Measurements from ENCODE around the gene PTGFRN. TPM values are rescaled to one million over a fixed set of nuclear protein-coding genes. Genes with fewer than 3 reads are reported as not detected.

PTGFRN gene
- total RNA-seq, 4 donors from 2014 or later = 64.5 to 92.0 (median 83.9) TPM

DNA sequence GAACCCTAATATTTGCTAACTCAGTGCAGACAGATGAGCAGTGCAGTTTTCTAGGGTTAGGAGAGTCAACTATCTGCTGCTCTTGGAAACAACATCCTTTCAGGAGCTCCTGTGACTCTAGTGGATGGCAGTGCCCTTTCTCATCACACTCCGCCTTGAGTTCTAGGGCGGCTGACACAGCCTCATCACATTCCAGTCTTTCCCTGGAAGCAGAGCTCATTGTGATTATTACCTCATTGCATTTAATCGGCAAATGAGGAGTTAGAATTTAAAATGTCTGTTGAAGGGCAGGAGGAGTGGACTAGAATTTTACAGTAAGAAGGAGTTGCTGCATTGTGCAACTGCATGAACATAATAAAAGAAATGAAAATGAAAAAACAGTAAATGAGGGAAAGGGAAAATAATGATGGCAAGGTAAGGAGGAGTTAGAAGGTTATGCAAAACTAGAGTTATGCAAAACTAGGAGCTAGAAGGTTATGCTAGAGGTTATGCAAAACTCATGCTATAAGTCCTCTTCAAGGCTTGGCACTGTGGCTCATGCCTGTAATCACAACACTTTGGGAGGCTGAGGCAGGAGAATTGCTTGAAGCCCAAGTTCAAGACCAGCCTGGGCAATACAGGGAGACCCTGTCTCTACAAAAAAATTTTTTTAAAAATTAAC, 6.9 kb upstream of the PTGFRN start:
- TF ChIP-seq POLR2AphosphoS5 (IDR thresholded peaks at IDR 0.05) (no peak), POLR2A (IDR thresholded peaks at IDR 0.05) (no peak), EP300 (IDR thresholded peaks at IDR 0.05) (no peak)
- TF ChIP-seq, protein P1, sequence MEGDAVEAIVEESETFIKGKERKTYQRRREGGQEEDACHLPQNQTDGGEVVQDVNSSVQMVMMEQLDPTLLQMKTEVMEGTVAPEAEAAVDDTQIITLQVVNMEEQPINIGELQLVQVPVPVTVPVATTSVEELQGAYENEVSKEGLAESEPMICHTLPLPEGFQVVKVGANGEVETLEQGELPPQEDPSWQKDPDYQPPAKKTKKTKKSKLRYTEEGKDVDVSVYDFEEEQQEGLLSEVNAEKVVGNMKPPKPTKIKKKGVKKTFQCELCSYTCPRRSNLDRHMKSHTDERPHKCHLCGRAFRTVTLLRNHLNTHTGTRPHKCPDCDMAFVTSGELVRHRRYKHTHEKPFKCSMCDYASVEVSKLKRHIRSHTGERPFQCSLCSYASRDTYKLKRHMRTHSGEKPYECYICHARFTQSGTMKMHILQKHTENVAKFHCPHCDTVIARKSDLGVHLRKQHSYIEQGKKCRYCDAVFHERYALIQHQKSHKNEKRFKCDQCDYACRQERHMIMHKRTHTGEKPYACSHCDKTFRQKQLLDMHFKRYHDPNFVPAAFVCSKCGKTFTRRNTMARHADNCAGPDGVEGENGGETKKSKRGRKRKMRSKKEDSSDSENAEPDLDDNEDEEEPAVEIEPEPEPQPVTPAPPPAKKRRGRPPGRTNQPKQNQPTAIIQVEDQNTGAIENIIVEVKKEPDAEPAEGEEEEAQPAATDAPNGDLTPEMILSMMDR (IDR thresholded peaks at IDR 0.05) = no peak
- H3K27me3 ChIP-seq = no peaks in the 10 kb centered on the region
- 59% methylated on average over 3 of the region's 3 CpGs for WGBS
- H3K4me1 ChIP-seq = peaks cover 3% of the 10 kb centered on the region
- DNase-seq (ENCODE audit: low spot score in 2 of 2) = peak in 1 of 2 donors; percentile 3
- H3K9me3 ChIP-seq = no peaks in the 10 kb centered on the region
- no peak overlapping the region for H3K4me3 ChIP-seq
- H3K36me3 ChIP-seq = no peaks in the 10 kb centered on the region
- H3K27ac ChIP-seq = no peak overlapping the region

DNA sequence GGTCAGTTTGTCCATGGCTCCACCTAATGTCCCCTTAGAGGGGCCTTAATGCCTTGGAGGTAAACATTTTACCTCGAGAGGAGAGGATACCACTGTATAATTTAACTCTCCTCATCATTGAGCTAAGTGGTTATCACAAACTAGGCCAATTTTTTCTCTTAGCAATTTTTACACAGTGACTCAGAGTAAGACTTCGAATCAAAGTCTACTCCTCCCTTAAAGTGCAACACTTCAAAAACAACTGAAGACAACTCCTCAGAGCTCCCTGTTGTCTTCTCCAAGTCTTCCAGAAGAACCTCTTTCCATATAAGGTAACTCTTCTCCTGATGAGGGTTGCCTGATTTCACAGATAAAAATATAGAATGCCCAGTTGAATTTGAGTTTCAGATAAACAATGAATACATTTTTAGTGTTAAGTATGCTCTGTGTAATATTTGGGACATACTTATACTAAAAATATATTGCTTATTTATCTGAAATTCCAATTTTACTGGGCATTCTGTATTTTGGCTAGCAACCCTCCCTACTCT, 4.9 kb upstream of the PTGFRN start:
- DNase-seq (ENCODE audit: low spot score in 2 of 2) = no peak
- Histone ChIP-seq H3K27me3 (no peaks in the 10 kb centered on the region), H3K27ac (no peak overlapping the region), H3K36me3 (no peaks in the 10 kb centered on the region), H3K9me3 (no peaks in the 10 kb centered on the region), H3K4me1 (peaks cover 14% of the 10 kb centered on the region), H3K4me3 (no peak overlapping the region)
- 24% methylated on average over 2 of the region's 2 CpGs for WGBS
- TF ChIP-seq POLR2AphosphoS5 (IDR thresholded peaks at IDR 0.05) (no peak), POLR2A (IDR thresholded peaks at IDR 0.05) (no peak)

DNA sequence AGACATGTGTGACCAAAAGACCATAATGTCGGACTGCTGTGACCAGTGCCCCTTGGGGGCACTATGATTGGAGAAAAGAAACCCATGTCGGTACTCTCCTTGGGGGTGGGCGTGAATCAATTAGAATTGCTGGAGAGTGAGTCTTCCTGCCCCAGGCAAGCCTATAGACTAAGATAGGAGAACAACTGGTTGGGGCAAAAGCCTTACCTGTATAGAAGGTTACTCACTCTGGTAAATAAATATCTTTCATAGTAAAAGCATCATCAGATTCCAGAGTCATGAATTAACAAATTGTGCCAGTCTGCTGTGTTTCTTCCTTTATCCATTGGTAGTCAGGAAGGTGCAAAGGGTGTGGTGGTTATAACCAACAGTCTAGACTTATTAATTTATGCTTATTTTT, 2.9 kb upstream of the PTGFRN start:
- 61% methylated on average over 3 of the region's 3 CpGs for WGBS
- no peaks in the 10 kb centered on the region for H3K36me3 ChIP-seq
- no peak overlapping the region for H3K27ac ChIP-seq

DNA sequence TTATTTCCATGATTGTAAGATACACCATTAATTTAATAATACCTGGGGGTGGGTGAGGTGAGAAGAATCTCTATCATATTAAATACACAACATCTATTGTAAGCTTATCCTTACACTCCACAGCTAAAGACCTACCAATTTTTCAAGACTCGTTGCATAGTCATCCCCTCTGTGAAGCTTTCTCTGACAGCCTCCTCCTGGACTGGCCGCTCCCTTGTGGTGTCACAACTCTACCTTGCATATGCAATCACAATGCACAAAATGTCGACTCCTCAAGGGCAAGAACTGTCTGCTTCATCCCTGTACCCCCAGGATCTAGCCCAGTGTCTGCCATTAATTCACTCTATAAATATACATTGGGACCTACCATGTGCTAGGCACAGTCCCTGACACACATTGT, 2.4 kb upstream of the PTGFRN start:
- 86% methylated on average over 3 of the region's 3 CpGs for WGBS
- DNase-seq (ENCODE audit: low spot score in 2 of 2) = peak; percentile 17 to 18
- Histone ChIP-seq H3K9me3 (no peaks in the 10 kb centered on the region), H3K27ac (no peak overlapping the region), H3K4me3 (no peak overlapping the region), H3K4me1 (peaks cover 32% of the 10 kb centered on the region), H3K36me3 (no peaks in the 10 kb centered on the region), H3K27me3 (no peaks in the 10 kb centered on the region)
- TF ChIP-seq POLR2A (IDR thresholded peaks at IDR 0.05) (no peak), EP300 (IDR thresholded peaks at IDR 0.05) (no peak), POLR2AphosphoS5 (IDR thresholded peaks at IDR 0.05) (no peak)
- TF ChIP-seq, protein P1 (IDR thresholded peaks at IDR 0.05) = no peak

More for the DNA sequence above, 2.9 kb upstream of the PTGFRN start:
- no peak for TF ChIP-seq POLR2AphosphoS5 (IDR thresholded peaks at IDR 0.05)
- no peak for TF ChIP-seq POLR2A (IDR thresholded peaks at IDR 0.05)
- TF ChIP-seq EP300 (IDR thresholded peaks at IDR 0.05) = no peak
- TF ChIP-seq, protein P1 (IDR thresholded peaks at IDR 0.05) = no peak
- Histone ChIP-seq H3K4me1 (peaks cover 27% of the 10 kb centered on the region), H3K9me3 (no peaks in the 10 kb centered on the region), H3K4me3 (no peak overlapping the region), H3K27me3 (no peaks in the 10 kb centered on the region)
- DNase-seq (ENCODE audit: low spot score in 2 of 2) = peak; percentile 26 to 37

DNA sequence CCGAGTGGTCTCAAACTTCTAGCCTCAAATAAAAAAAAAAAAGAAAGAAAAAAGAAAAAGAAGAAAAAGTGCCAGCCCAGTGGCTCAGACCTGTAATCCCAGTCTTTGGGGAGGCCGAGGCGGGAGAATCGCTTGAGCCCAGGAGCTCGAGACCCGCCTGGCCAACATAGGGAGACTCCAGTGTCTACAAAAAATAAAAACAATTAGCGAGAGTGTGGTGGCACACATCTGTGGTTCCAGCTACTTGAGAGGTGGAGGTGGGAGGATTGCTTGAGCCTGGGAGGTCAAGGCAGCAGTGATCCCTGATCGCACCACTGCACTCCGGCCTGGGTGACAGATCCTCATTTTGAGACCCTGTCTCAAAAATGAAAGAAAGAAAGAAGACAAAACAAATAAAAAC, 1.4 kb upstream of the PTGFRN start:
- no peaks in the 10 kb centered on the region for H3K36me3 ChIP-seq
- H3K27me3 ChIP-seq = no peaks in the 10 kb centered on the region
- TF ChIP-seq EP300 (IDR thresholded peaks at IDR 0.05) (no peak), POLR2A (IDR thresholded peaks at IDR 0.05) (no peak), POLR2AphosphoS5 (IDR thresholded peaks at IDR 0.05) (no peak)
- TF ChIP-seq, protein P1 (IDR thresholded peaks at IDR 0.05) = no peak
- H3K4me1 ChIP-seq = peaks cover 40% of the 10 kb centered on the region
- no peak overlapping the region for H3K27ac ChIP-seq
- H3K4me3 ChIP-seq = no peak overlapping the region
- WGBS = 96% methylated on average over 9 of the region's 9 CpGs
- DNase-seq (ENCODE audit: low spot score in 2 of 2) = no peak
- H3K9me3 ChIP-seq = no peaks in the 10 kb centered on the region
